ENCODE data around the gene FAM90A26.
"Not testable (repeated sequence)": the region's sequence is repeated elsewhere in the genome, so short reads cannot be mapped to it uniquely, and the experiment has no call there.

Gene FAM90A26

DNA sequence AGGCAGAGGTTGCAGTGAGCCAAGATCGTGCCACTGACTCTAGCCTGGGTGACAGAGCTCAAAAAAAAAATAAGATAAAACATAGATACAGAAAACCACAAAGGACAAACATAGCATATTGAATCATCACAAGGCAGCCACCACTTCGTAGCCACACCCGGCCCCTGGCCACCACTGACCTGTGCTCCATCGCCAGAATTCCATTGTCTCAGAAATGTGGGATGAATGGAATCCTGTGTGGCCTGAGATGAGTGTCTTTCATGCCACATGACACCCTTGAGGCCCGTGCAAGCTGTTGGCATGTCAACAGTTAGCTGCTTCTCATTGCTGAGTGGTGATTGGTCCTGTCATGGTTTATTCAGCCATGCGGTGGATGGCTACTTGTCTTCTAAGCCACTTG lies 10.2 kb upstream of the FAM90A26 start:
- FAIRE-seq: not testable (repeated sequence)

DNA sequence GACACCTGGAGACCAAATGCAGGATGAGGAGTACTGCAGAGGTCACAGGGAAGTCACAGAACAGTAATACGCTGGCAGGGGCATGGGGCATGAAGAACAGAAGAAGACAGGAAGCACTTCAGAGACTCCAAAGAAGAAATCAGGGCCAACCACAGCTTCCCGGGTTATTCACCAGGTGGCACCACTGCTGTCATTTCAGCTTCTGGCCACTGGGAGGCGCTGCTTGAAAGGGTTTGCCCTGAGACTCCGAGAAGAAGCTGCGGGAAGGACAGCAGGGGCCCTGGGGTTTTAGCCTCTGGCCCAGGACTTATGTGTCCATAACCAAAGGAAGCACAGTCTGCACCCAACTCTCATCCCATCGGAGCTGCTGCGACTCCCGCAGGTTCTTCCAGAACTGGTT lies 4.2 kb upstream of the FAM90A26 start:
- FAIRE-seq: not testable (repeated sequence)

DNA sequence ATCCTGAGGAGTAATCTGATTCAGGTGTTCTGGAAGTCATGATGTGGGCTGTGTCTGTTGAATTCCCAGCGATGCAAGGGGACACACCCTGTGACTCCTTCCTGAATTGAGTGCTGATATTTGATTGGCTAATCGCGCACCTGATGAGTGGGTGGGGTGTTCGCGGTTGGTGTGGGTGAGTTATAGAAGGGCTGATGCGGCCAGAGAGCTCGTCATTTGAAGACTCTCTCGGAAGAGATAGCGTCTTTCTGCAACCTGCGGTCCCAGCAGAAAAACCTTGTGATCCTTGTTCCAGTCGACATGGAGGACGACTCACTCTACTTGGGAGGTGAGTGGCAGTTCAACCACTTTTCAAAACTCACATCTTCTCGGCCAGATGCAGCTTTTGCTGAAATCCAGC lies 40.1 kb downstream of the FAM90A26 start, which contains the start of gene USP17L10:
Gene USP17L10, plus strand, starts transcription at position 301 of the 400 bp plus-strand sequence. Its CDS starts 0 bp downstream, at position 301.
- not testable (repeated sequence) for FAIRE-seq

DNA sequence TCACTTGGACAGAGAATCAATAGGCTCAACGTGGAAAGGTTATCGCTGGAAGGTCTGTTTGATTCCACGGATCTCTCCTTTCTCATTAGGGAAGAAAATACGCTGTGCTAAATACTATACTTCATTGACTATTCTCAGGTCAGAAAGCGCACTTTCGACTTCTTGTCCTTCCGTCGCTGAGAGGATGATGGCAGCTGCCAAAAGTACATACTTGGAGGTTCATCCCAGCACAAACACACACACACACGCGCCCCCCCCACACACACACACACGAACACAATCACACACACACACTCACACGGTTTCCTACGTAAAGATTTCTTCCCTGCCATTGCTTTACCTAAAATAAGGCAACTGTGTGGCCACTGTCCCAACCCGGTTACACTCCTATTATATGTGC lies 44.5 kb downstream of the FAM90A26 start:
- FAIRE-seq: not testable (repeated sequence)

DNA sequence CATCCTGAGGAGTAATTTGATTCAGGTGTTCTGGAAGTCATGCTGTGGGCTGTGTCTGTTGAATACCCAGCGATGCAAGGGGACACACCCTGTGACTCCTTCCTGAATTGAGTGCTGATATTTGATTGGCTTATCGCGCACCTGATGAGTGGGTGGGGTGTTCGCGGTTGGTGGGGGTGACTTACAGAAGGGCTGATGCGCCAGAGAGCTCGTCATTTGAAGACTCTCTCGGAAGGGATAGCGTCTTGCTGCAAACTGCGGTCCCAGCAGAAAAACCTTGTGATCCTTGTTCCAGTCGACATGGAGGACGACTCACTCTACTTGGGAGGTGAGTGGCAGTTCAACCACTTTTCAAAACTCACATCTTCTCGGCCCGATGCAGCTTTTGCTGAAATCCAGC lies 44.9 kb downstream of the FAM90A26 start, which contains the start of gene USP17L11:
Gene USP17L11, plus strand, starts transcription at position 301 of the 400 bp plus-strand sequence. Its CDS starts 0 bp downstream, at position 301.
- FAIRE-seq: not testable (repeated sequence)

DNA sequence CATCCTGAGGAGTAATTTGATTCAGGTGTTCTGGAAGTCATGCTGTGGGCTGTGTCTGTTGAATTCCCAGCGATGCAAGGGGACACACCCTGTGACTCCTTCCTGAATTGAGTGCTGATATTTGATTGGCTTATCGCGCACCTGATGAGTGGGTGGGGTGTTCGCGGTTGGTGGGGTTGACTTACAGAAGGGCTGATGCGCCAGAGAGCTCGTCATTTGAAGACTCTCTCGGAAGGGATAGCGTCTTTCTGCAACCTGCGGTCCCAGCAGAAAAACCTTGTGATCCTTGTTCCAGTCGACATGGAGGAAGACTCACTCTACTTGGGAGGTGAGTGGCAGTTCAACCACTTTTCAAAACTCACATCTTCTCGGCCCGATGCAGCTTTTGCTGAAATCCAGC lies 49.6 kb downstream of the FAM90A26 start, which contains the start of gene USP17L12:
Gene USP17L12, plus strand, starts transcription at position 301 of the 400 bp plus-strand sequence. Its CDS starts 0 bp downstream, at position 301.
- FAIRE-seq: not testable (repeated sequence)

DNA sequence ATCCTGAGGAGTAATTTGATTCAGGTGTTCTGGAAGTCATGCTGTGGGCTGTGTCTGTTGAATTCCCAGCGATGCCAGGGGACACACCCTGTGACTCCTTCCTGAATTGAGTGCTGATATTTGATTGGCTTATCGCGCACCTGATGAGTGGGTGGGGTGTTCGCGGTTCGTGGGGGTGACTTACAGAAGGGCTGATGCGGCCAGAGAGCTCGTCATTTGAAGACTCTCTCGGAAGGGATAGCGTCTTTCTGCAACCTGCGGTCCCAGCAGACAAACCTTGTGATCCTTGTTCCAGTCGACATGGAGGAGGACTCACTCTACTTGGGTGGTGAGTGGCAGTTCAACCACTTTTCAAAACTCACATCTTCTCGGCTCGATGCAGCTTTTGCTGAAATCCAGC lies 54.4 kb downstream of the FAM90A26 start, which contains the start of gene USP17L13:
Gene USP17L13, plus strand, starts transcription at position 301 of the 400 bp plus-strand sequence. Its CDS starts 0 bp downstream, at position 301.
- not testable (repeated sequence) for FAIRE-seq
